Measurements from ENCODE around the gene LDLR.
"Not testable (repeated sequence)": the region's sequence is repeated elsewhere in the genome, so short reads cannot be mapped to it uniquely, and the experiment has no call there.

DNA sequence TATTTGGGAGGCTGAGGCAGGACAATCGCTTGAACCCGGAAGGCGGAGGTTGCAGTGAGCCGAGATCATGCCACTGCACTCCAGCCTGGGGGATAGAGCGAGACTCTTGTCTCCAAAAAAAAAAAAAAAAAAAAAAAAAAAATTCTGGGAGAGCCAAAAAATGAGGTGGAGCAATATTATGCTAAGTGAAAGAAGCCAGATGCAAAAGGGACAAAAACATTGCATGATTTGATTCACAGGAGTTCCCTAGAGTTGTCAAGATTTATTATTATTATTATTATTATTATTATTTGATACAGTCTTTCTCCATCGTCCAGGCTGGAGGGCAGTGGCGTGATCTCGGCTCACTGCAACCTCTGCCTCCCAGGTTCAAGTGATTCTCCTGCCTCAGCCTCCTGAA, 91.7 kb downstream of the LDLR start:
- TF ChIP-seq SNAI2 (CRISPR knock-in tag; IDR thresholded peaks at IDR 0.05); GLIS3 (CRISPR knock-in tag; IDR thresholded peaks at IDR 0.05); RARB (CRISPR knock-in tag; IDR thresholded peaks at IDR 0.05); BACH2 (CRISPR knock-in tag; IDR thresholded peaks at IDR 0.05; ENCODE audit: borderline replicate concordance); TCF4 (CRISPR knock-in tag; IDR thresholded peaks at IDR 0.05; ENCODE audit: borderline replicate concordance): not testable (repeated sequence)
- TF ChIP-seq, protein P1, sequence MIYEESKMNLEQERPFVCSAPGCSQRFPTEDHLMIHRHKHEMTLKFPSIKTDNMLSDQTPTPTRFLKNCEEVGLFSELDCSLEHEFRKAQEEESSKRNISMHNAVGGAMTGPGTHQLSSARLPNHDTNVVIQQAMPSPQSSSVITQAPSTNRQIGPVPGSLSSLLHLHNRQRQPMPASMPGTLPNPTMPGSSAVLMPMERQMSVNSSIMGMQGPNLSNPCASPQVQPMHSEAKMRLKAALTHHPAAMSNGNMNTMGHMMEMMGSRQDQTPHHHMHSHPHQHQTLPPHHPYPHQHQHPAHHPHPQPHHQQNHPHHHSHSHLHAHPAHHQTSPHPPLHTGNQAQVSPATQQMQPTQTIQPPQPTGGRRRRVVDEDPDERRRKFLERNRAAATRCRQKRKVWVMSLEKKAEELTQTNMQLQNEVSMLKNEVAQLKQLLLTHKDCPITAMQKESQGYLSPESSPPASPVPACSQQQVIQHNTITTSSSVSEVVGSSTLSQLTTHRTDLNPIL (CRISPR knock-in tag; IDR thresholded peaks at IDR 0.05; ENCODE audit: low read depth) = not testable (repeated sequence)
- TF ChIP-seq, protein P2, sequence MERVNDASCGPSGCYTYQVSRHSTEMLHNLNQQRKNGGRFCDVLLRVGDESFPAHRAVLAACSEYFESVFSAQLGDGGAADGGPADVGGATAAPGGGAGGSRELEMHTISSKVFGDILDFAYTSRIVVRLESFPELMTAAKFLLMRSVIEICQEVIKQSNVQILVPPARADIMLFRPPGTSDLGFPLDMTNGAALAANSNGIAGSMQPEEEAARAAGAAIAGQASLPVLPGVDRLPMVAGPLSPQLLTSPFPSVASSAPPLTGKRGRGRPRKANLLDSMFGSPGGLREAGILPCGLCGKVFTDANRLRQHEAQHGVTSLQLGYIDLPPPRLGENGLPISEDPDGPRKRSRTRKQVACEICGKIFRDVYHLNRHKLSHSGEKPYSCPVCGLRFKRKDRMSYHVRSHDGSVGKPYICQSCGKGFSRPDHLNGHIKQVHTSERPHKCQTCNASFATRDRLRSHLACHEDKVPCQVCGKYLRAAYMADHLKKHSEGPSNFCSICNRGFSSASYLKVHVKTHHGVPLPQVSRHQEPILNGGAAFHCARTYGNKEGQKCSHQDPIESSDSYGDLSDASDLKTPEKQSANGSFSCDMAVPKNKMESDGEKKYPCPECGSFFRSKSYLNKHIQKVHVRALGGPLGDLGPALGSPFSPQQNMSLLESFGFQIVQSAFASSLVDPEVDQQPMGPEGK (CRISPR knock-in tag; IDR thresholded peaks at IDR 0.05; ENCODE audit: borderline replicate concordance) = not testable (repeated sequence)
- TF ChIP-seq, protein P3, sequence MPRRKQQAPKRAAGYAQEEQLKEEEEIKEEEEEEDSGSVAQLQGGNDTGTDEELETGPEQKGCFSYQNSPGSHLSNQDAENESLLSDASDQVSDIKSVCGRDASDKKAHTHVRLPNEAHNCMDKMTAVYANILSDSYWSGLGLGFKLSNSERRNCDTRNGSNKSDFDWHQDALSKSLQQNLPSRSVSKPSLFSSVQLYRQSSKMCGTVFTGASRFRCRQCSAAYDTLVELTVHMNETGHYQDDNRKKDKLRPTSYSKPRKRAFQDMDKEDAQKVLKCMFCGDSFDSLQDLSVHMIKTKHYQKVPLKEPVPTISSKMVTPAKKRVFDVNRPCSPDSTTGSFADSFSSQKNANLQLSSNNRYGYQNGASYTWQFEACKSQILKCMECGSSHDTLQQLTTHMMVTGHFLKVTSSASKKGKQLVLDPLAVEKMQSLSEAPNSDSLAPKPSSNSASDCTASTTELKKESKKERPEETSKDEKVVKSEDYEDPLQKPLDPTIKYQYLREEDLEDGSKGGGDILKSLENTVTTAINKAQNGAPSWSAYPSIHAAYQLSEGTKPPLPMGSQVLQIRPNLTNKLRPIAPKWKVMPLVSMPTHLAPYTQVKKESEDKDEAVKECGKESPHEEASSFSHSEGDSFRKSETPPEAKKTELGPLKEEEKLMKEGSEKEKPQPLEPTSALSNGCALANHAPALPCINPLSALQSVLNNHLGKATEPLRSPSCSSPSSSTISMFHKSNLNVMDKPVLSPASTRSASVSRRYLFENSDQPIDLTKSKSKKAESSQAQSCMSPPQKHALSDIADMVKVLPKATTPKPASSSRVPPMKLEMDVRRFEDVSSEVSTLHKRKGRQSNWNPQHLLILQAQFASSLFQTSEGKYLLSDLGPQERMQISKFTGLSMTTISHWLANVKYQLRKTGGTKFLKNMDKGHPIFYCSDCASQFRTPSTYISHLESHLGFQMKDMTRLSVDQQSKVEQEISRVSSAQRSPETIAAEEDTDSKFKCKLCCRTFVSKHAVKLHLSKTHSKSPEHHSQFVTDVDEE (CRISPR knock-in tag; IDR thresholded peaks at IDR 0.05) = not testable (repeated sequence)

Measured in SK-N-SH treated with all-trans-retinoic acid at 6 μM for 48 hours (cell line).